K562 (cell line): ENCODE measurements around the gene P2RX5. TPM values are rescaled to one million over a fixed set of nuclear protein-coding genes. Genes with fewer than 3 reads are reported as not detected.

Source experiments
- ARNT ChIP-seq, 2 experiments: fragments of 450-650 bp; IDR thresholded peaks; 2 replicates each; pipeline ENCODE4 v1.6.1; 2016; ENCODE audit warnings: mild to moderate bottlenecking in 1 of 2
- ATF7 ChIP-seq: fragments of 450-650 bp; IDR thresholded peaks from 2 replicates; pipeline ENCODE4 v1.7.1; 2014; ENCODE audit warnings: mild to moderate bottlenecking, moderate library complexity
- CCAR2 ChIP-seq: fragments of 200-400 bp; formaldehyde crosslinking; IDR thresholded peaks from 2 replicates; pipeline ENCODE4 v1.6.1; 2017; ENCODE audit warnings: mild to moderate bottlenecking, low read depth, low read length
- CCNT2 ChIP-seq: IDR thresholded peaks from 2 replicates; pipeline ENCODE4 v1.6.1; 2011; ENCODE audit warnings: borderline replicate concordance, low read depth, mild to moderate bottlenecking, moderate library complexity, mixed read lengths, low read length; ENCODE audit not compliant: insufficient read length; ENCODE audit errors: extremely low read depth
- EP300 ChIP-seq: IDR thresholded peaks from 2 replicates; pipeline ENCODE4 v1.6.1; 2012; ENCODE audit warnings: low read length, improper control_type of control experiment
- FIP1L1 ChIP-seq: fragments of 200-400 bp; formaldehyde crosslinking; IDR thresholded peaks from 2 replicates; pipeline ENCODE4 v1.6.1; 2018; ENCODE audit warnings: mild to moderate bottlenecking, low read depth, low read length; ENCODE audit not compliant: poor library complexity, severe bottlenecking
- HMGN3 ChIP-seq: IDR thresholded peaks from 2 replicates; pipeline ENCODE4 v1.6.1; 2011; ENCODE audit warnings: borderline replicate concordance, low read depth, mild to moderate bottlenecking, mixed read lengths, low read length; ENCODE audit not compliant: insufficient read length; ENCODE audit errors: extremely low read depth
- MEF2A ChIP-seq: IDR thresholded peaks from 2 replicates; pipeline ENCODE4 v1.6.1; 2011; ENCODE audit warnings: low read depth, mild to moderate bottlenecking, low read length, moderate library complexity; ENCODE audit not compliant: control insufficient read depth
- NFXL1 ChIP-seq: fragments of 450-650 bp; formaldehyde crosslinking; IDR thresholded peaks from 2 replicates; pipeline ENCODE4 v1.4.0; 2021; ENCODE audit warnings: mild to moderate bottlenecking
- NONO ChIP-seq, 2 experiments: fragments of 200-400 bp in 1 of 2; fragments of 450-650 bp in 1 of 2; formaldehyde crosslinking in 1 of 2; IDR thresholded peaks; 2 replicates each; pipeline ENCODE4 v1.6.1; 2017; ENCODE audit warnings: low read depth in 2 of 2, mild to moderate bottlenecking in 2 of 2, moderate library complexity in 2 of 2, low read length in 1 of 2
- SRSF7 ChIP-seq: fragments of 200-400 bp; formaldehyde crosslinking; optimal IDR thresholded peaks from 2 replicates; pipeline ENCODE3; 2017; ENCODE audit warnings: mild to moderate bottlenecking, low read depth, low read length
- SUPT5H ChIP-seq: fragments of 450-650 bp; IDR thresholded peaks from 2 replicates; pipeline ENCODE4 v1.6.1; 2016
- TFAM ChIP-seq: fragments of 250-450 bp; sonication (Bioruptor Pico); conservative IDR thresholded peaks from 2 replicates; pipeline ENCODE4 v1.5.0; 2021; ENCODE audit warnings: mild to moderate bottlenecking, moderate library complexity
- XRCC5 ChIP-seq: fragments of 200-400 bp; formaldehyde crosslinking; IDR thresholded peaks from 2 replicates; pipeline ENCODE4 v1.6.1; 2017; ENCODE audit warnings: low read depth, mild to moderate bottlenecking, low read length
- ZFP30 ChIP-seq: fragments of 250-450 bp; sonication (Bioruptor Pico); IDR thresholded peaks from 2 replicates; pipeline ENCODE4 v1.8.0; 2022; ENCODE audit warnings: moderate library complexity, mild to moderate bottlenecking, inconsistent platforms, borderline replicate concordance
- ZNF175 ChIP-seq: fragments of 200-800 bp; sonication (Bioruptor generic); IDR thresholded peaks from 2 replicates; pipeline ENCODE4 v1.6.1; 2016; ENCODE audit warnings: low read depth, mild to moderate bottlenecking, missing genetic modification characterization, missing compliant biosample characterization
- polyA plus RNA-seq, 8 experiments: library from polyadenylated mRNA; depleted of rRNA in 4 of 8; stranded (reverse) in 5 of 8; unstranded in 3 of 8; fragments of >200 nt; fragmentation: Nextera tagmentation in 2 of 8; fragmentation: Illumina TruSeq in 1 of 8; extraction: Ambion mirVana in 2 of 8; extraction: Trizol in 1 of 8; gene quantifications; 2 replicates each; pipeline versions ENCODE4 v1.2.1 to v1.2.3, GENCODE V29; 2011 to 2014; ENCODE audit warnings: inconsistent platforms in 1 of 8, missing spikeins in 1 of 8
- total RNA-seq, 7 experiments: library from RNA; depleted of rRNA in 6 of 7; stranded (reverse); fragments of >200 nt in 6 of 7; fragmentation: Illumina TruSeq in 2 of 7; extraction: Trizol in 2 of 7; gene quantifications; 2 replicates each; pipeline versions ENCODE4 v1.2.1 to v1.2.3, GENCODE V29; 2011 to 2021; ENCODE audit warnings: low replicate concordance in 1 of 7
- TF ChIP-seq, protein P1 (sequence below): fragments of 250-450 bp; sonication (Bioruptor Pico); IDR thresholded peaks from 2 replicates; pipeline ENCODE4 v1.9.0; 2021; ENCODE audit warnings: mild to moderate bottlenecking, inconsistent platforms
- TF ChIP-seq, protein P2 (sequence below): fragments of 450-650 bp; formaldehyde crosslinking; IDR thresholded peaks from 2 replicates; pipeline ENCODE4 v1.4.0; 2020; ENCODE audit warnings: mild to moderate bottlenecking, moderate library complexity
- TF ChIP-seq, protein P3 (sequence below): fragments of 450-650 bp; IDR thresholded peaks from 2 replicates; pipeline ENCODE4 v1.7.0; 2016; ENCODE audit warnings: borderline replicate concordance
- TF ChIP-seq, protein P4 (sequence below), 2 experiments: fragments of 450-650 bp; conservative IDR thresholded peaks; 2 replicates each; pipeline ENCODE4 v1.6.1; 2017; ENCODE audit warnings: mild to moderate bottlenecking in 2 of 2, moderate library complexity in 2 of 2

Gene P2RX5
- total and polyA plus RNA-seq, 9 of the 15 experiments (the other 6 are each of a cell fraction or from before 2014, with no cell fraction given) = 0.31 to 4.0 (median 1.3) TPM

DNA sequence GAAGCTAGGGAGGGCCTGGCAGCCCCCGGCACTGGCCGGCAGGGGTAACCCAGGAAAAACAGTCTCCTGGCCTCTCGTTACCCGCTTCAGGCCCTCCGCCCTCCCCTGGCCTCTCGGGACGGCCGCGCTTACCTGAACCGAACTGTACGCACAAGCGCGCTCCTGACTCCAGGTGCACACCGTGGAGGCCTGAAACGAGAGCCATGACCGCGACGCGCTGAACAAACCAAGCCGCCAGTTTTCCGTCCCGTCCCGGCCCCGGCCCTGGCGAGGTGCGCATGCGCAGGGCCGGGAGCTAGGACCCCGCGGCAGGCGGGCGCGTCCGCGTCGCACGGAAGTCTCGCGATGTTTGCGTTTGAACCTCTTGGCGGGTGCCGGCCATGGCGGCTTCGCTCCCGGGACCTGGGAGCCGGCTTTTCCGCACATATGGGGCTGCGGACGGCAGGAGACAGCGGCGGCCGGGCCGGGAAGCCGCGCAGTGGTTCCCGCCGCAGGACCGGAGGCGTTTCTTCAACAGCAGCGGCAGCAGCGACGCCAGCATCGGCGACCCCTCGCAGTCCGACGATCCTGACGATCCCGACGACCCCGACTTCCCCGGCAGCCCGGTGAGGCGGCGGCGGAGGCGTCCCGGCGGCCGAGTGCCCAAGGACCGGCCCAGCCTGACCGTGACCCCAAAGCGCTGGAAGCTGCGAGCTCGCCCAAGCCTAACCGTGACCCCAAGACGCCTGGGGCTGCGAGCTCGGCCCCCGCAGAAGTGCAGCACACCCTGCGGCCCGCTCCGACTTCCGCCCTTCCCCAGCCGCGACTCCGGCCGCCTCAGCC lies 27.8 kb upstream of the P2RX5 start, which contains the start of gene HASPIN (continued):
- TF ChIP-seq ATF7 (peak; percentile 29; the same call in 1 of the 2 replicates), CCAR2 (no peak), MEF2A (no peak), ZNF175 (CRISPR knock-in tag) (no peak), HMGN3 (peak; percentile 65), NONO (IDR thresholded peaks at IDR 0.05; ENCODE audit: low read depth in 2 of 2, low read length in 1 of 2) (peak in 1 of 2 experiments; percentile 50; a peak in 1 of 4 replicates), XRCC5 (0 out of 2 replicates have a peak, but pooled peaks have one; percentile 39), EP300 (no peak), SRSF7 (no peak), FIP1L1 (peak; percentile 68), CCNT2 (peak; percentile 0), ARNT (IDR thresholded peaks at IDR 0.05) (no peak), TFAM (CRISPR knock-in tag) (no peak), ZFP30 (CRISPR knock-in tag) (no peak), NFXL1 (CRISPR knock-in tag) (no peak), SUPT5H (peak; percentile 74)
- TF ChIP-seq, protein P1, sequence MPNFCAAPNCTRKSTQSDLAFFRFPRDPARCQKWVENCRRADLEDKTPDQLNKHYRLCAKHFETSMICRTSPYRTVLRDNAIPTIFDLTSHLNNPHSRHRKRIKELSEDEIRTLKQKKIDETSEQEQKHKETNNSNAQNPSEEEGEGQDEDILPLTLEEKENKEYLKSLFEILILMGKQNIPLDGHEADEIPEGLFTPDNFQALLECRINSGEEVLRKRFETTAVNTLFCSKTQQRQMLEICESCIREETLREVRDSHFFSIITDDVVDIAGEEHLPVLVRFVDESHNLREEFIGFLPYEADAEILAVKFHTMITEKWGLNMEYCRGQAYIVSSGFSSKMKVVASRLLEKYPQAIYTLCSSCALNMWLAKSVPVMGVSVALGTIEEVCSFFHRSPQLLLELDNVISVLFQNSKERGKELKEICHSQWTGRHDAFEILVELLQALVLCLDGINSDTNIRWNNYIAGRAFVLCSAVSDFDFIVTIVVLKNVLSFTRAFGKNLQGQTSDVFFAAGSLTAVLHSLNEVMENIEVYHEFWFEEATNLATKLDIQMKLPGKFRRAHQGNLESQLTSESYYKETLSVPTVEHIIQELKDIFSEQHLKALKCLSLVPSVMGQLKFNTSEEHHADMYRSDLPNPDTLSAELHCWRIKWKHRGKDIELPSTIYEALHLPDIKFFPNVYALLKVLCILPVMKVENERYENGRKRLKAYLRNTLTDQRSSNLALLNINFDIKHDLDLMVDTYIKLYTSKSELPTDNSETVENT (CRISPR knock-in tag) = peak; percentile 73; the same call in 1 of the 2 replicates
- TF ChIP-seq, protein P2, sequence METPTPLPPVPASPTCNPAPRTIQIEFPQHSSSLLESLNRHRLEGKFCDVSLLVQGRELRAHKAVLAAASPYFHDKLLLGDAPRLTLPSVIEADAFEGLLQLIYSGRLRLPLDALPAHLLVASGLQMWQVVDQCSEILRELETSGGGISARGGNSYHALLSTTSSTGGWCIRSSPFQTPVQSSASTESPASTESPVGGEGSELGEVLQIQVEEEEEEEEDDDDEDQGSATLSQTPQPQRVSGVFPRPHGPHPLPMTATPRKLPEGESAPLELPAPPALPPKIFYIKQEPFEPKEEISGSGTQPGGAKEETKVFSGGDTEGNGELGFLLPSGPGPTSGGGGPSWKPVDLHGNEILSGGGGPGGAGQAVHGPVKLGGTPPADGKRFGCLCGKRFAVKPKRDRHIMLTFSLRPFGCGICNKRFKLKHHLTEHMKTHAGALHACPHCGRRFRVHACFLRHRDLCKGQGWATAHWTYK (CRISPR knock-in tag) = peak; percentile 23; the same call in 1 of the 2 replicates
- TF ChIP-seq, protein P3, sequence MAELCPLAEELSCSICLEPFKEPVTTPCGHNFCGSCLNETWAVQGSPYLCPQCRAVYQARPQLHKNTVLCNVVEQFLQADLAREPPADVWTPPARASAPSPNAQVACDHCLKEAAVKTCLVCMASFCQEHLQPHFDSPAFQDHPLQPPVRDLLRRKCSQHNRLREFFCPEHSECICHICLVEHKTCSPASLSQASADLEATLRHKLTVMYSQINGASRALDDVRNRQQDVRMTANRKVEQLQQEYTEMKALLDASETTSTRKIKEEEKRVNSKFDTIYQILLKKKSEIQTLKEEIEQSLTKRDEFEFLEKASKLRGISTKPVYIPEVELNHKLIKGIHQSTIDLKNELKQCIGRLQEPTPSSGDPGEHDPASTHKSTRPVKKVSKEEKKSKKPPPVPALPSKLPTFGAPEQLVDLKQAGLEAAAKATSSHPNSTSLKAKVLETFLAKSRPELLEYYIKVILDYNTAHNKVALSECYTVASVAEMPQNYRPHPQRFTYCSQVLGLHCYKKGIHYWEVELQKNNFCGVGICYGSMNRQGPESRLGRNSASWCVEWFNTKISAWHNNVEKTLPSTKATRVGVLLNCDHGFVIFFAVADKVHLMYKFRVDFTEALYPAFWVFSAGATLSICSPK = no peak
- TF ChIP-seq, protein P4, sequence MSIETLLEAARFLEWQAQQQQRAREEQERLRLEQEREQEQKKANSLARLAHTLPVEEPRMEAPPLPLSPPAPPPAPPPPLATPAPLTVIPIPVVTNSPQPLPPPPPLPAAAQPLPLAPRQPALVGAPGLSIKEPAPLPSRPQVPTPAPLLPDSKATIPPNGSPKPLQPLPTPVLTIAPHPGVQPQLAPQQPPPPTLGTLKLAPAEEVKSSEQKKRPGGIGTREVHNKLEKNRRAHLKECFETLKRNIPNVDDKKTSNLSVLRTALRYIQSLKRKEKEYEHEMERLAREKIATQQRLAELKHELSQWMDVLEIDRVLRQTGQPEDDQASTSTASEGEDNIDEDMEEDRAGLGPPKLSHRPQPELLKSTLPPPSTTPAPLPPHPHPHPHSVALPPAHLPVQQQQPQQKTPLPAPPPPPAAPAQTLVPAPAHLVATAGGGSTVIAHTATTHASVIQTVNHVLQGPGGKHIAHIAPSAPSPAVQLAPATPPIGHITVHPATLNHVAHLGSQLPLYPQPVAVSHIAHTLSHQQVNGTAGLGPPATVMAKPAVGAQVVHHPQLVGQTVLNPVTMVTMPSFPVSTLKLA (conservative IDR thresholded peaks at IDR 0.05) = peak; percentile 60 to 77; a peak in 3 of 4 replicates
